Measurements from ENCODE around the gene TLK2.
"Not testable (repeated sequence)": the region's sequence is repeated elsewhere in the genome, so short reads cannot be mapped to it uniquely, and the experiment has no call there.

GRCh38 chr17:62470666-62471379 lies 7.8 kb upstream of the TLK2 start:
- TF ChIP-seq CTCF, POLR2A (IDR thresholded peaks at IDR 0.05): not testable (repeated sequence)
